Measurements from ENCODE around the gene SULT6B1.
A peak's percentile ranks its signal among the peaks of the same experiment; 100 is the strongest.

The SULT6B1 gene

DNA sequence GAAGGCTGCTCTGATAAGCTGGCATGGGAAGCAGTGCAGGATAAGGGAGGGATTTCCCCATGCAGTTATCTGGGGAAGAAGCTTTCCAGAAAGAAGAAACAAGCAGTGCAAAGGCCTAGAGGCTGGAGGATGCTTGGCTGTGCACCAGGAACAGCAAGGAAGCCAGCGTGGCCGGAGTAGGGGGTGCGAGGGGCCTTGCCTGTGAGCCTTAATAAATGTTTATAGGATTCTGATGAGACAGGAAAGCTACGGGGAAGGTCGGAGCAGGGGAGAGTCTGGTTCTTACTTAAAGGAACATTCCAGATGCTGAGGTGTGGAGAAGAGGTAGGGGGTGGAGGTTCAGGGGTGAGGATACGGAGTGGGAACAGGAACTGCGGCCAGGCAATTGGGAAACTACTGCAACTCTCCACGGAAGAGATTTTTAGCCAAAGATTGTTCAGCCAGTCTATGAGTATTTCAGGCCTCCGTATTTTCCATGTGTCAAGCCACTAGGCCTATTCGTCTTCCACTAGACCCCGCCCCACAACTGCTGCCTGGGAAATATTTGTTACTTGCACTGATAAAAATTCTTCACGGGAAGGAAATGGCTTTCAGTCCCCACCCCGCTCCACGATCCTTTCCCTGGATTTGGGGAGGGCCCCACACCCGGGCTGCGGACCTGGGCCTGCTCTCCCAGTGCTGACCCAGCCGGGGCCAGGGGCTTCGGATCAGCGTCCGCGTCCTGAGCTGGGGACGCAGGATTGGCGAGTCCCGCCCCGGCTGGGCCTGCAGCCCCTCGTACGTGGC, 32.2 kb downstream of the SULT6B1 start:
- intact Hi-C loops (cut with DNase I) = no loop called here

DNA sequence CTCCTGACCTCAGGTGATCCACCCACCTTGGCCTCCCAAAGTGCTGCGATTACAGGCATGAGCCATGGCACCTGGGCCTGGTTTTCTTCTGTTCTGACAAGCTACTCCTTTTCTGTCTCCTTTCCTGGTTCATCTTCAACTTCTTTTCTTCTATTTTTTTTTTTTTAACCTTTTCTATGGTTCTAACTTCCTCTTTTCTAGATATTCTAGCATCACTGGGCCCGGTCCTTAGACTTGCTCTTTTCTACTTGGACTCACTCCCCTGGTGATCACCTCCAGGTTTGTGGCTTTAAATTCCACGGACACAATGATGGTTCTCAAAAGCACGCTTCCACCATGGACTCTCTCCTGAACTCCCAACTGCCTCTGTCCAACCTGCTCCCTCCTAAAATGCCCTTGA, 33.7 kb downstream of the SULT6B1 start:
- DNase-seq = no peak
- intact Hi-C loops (cut with DNase I) = no loop called here

More for the DNA sequence above, 32.2 kb downstream of the SULT6B1 start:
- peak in 7 of 10 donors; percentile 25 to 90 (median 29) for DNase-seq

DNA sequence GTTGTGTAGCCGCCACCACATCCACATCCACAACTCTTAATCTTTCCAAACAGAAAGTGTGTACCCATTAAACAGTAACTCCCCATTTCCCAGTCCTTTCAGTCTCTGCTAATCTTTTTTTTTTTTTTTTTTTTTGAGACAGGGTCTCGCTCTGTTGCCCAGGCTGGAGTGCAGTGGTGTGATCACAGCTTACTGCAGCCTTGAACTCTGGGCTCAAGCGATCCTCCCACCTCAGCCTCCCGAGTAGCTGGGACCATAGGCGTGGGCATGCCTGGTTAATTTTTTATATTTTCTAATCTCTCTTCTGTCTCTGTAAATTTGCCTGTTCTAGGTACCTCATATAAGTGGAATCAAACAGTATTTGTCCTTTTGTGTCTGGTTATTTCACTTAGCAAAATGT, 35.2 kb downstream of the SULT6B1 start:
- intact Hi-C loops (cut with DNase I) = no loop called here
- no peak for DNase-seq

DNA sequence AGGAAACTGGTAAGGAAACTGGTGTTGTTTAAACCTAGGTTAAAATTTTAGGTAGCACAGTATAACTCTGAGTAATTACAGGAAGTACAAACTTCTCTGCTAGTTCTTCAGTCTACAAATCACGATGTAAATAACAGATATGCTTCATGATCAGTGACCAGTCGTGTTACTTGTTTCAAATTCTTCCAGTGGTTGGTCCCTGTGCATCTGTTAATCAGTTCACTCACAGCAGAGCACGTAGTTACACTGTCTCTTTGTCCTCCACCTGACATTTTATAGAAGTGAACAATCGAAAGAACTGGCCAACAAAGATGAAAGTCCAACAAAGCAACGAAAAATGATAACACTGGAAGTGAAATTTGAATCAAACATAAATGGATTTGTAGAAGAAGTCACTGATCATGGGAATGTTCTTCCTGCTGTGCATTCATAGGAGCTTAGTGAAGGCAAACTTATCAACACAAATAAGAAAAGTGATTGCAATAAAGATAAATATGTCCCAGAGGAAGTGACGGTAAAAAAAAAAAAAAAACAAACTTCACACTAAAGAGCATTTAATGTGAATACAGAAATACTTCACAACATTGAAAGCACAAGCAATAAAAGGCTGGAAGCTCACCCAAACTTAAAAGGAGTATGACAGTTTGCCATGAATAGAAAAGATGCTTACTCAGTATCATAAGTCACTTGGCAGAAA, 38.7 kb downstream of the SULT6B1 start:
- intact Hi-C loops (cut with DNase I) = no loop called here
- no peak for DNase-seq

DNA sequence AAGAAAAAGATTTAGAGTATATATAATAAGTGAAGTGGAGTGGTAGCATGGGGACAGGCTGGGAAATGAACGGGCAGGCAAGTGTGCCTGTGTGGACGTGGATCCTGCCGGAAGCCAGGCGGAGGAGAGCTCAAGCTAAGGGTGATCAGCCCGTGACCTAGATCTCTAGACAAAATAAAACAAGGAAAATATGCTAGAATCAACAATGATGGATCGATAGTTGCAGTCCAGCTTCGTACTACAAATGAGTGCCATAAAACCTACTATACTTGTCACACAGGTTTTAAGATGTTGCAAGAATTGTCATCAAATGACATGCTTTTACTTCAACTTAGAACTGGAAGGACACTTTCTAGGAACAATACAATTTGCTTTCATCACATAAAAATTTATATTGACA, 40.1 kb downstream of the SULT6B1 start:
- intact Hi-C loops (cut with DNase I) = no loop called here
- no peak for DNase-seq

DNA sequence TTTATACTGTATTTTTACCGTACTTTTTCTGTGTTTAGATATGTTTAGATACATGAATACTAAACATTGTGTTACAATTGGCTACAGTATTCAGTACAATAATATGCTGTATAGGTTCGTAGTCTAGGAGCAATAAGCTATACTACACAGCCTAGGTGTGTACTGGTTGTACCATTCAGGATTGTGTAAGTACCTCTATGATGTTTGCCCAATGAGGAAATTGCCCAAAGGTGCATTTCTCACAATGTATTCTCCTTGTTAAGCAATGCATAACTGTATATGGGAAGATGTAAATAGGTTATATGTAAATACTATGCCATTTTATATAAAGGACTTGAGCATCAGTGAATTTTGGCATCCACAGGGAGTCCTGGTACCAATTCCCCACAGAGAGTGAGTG, 42.4 kb downstream of the SULT6B1 start:
- intact Hi-C loops (cut with DNase I) = no loop called here

DNA sequence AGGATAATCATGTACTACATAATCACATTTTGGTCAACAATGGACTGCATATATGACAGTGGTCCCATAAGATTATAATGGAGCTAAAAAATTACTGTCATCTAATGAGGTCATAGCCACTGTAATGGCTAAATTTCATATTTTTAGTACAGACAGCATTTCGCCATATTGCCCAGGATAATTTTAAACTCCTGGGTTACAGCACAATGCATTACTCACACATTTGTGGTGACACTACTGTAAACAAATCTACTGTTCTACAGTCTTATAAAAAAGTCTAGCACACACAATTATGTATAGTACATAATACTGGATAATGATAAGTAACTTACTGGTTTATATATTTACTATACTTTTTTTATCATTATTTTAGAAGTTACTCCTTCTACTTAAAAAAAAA, 44.5 kb downstream of the SULT6B1 start:
- no peak for DNase-seq
- intact Hi-C loops (cut with DNase I) = no loop called here

More for the DNA sequence above, 42.4 kb downstream of the SULT6B1 start:
- DNase-seq = no peak

DNA sequence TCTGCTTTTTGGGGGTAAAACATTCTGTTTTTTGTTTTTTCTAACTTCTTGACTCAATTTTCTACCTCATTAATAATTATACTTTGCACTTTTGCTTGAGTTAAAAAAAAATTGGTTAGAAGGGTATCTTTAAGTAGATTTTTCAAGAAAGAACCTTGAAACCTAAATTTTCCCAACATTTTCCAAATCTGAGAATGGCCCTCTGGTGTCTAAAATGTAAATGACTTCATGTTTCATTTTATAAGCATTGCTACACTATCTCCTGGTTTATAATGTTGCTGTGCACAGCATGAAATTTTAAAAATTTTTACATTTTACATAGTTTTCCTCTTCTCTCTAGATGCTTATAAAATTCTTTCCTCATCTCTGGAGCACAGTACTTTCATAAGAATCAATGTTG, 45.9 kb downstream of the SULT6B1 start:
- no peak for DNase-seq
- intact Hi-C loops (cut with DNase I) = no loop called here

DNA sequence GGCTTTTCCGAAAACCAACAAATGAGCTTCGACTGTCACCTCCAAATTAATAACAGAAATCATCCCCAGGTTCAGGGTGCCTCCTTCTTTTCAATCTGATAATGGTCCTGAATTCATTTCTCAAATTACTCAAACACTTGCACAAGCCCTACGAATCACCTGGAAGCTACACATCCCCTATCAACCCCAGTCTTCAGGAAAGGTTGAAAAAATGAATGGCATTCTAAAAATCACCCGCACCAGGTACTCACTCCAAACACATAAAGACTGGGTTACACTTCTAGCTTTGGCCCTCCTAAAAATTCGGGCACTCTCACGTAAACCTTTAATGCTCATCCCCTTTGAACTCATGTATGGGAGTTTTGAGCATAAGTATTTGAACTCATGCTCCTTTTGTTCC, 55.6 kb downstream of the SULT6B1 start:
- intact Hi-C loops (cut with DNase I) = no loop called here

DNA sequence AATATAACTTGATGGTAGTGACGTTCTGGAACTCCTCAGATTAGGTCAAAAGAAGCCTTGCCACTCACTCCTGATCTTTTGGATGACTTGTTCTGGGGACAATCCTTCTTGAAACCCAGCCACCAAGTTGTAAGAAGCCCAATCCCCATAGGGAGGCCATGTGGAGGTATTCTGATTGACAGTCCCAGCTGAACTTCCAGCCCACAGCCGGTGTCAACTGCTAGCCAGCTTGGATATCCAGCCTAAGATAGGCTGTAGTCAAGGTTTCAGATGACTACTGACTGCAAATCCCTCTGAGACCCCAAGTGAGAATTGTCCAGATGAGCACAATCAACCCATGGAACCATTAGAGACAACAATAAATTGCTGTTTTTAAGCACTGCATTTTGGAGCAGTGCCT, 63.1 kb downstream of the SULT6B1 start:
- DNase-seq = no peak
- intact Hi-C loops (cut with DNase I) = no loop called here

More for the DNA sequence above, 55.6 kb downstream of the SULT6B1 start:
- no peak for DNase-seq

DNA sequence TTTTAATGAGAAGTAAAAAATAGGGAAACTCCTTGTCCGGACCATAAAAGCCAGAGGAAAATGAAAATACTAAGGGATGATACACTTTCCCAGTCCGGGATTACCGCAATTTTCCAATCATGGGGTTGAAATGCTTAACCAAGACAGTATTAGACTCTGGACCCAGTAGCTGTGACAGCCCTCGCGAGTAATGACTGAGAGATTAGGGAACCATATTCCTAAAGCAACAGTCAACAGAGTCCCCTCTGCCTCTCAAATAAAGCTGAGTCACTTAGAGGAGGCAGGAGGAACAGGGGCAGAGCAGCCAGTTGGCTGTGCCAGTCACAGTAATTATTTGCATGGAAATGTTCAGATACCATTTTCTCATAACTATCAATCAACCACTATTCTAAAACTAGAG, 69.3 kb downstream of the SULT6B1 start:
- intact Hi-C loops (cut with DNase I) = no loop called here
- no peak for DNase-seq

Data from posterior cingulate gyrus (tissue), 11 donors.